T follicular helper cell (primary cell): Measurements from ENCODE around the gene SGMS2.
"Not testable (repeated sequence)": the region's sequence is repeated elsewhere in the genome, so short reads cannot be mapped to it uniquely, and the experiment has no call there.

Source experiments
- DNase-seq: peaks from one replicate; pipeline ENCODE4 v3.0.0-alpha.2; 2020; ENCODE audit warnings: low read depth

SGMS2 gene

GRCh38 chr4:107908377-107908776 is 83.6 kb downstream of the SGMS2 start:
- DNase-seq: no peak

- no peak for DNase-seq
Measured at GRCh38 chr4:107913283-107913899, 88.7 kb downstream of the SGMS2 start.

GRCh38 chr4:107915220-107915619 is 90.5 kb downstream of the SGMS2 start:
- DNase-seq: no peak

GRCh38 chr4:107916623-107917022 is 91.9 kb downstream of the SGMS2 start:
- no peak for DNase-seq

- DNase-seq: no peak
Measured at GRCh38 chr4:107917500-107917899, 92.8 kb downstream of the SGMS2 start.

- no peak for DNase-seq
Measured at GRCh38 chr4:107922486-107923473, 98.0 kb downstream of the SGMS2 start.

GRCh38 chr4:107925713-107926112 is 101.0 kb downstream of the SGMS2 start:
- not testable (repeated sequence) for DNase-seq

GRCh38 chr4:107926875-107927274 is 102.1 kb downstream of the SGMS2 start:
- DNase-seq: not testable (repeated sequence)

GRCh38 chr4:107930821-107931774 is 106.4 kb downstream of the SGMS2 start, which contains the start of gene CYP2U1:
CYP2U1 (plus strand) TSS chr4:107931549; CDS start chr4:107931644, 95 bp downstream.
- DNase-seq: peak; percentile 74

GRCh38 chr4:107931775-107932321 is 107.1 kb downstream of the SGMS2 start:
- DNase-seq: no peak

GRCh38 chr4:107935246-107935645 is 110.5 kb downstream of the SGMS2 start:
- no peak for DNase-seq

- DNase-seq: no peak
Measured at GRCh38 chr4:107937040-107937439, 112.3 kb downstream of the SGMS2 start.

GRCh38 chr4:107939307-107939706 is 114.6 kb downstream of the SGMS2 start:
- DNase-seq: no peak

- no peak for DNase-seq
Measured at GRCh38 chr4:107945809-107946208, 121.1 kb downstream of the SGMS2 start.

GRCh38 chr4:107950746-107951540 is 126.2 kb downstream of the SGMS2 start:
- DNase-seq: no peak

GRCh38 chr4:107951551-107951950 is 126.8 kb downstream of the SGMS2 start:
- DNase-seq: no peak

- no peak for DNase-seq
Measured at GRCh38 chr4:107956011-107956410, 131.3 kb downstream of the SGMS2 start.
